ENCODE measurements around the gene PDAP1.

DNA sequence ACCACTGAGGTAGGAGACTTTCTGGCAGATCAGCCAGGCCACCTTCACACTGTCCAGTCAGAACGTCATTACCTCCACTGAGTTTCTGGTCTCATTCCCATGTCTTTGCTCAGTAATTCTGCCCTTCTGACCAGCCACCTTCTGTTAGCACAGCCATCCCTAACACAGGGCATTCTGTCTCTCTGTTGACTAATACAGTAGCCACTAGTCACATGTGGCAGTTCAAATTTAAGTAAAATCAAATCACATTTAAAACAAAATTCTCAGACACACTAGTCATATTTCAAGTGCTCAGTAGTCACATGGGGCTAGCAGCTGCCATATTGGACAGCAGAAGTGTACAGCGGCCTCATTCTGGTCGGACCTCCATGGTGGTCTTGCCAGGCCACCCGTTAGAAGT, 37.7 kb upstream of the PDAP1 start:
- TF ChIP-seq, protein P1, sequence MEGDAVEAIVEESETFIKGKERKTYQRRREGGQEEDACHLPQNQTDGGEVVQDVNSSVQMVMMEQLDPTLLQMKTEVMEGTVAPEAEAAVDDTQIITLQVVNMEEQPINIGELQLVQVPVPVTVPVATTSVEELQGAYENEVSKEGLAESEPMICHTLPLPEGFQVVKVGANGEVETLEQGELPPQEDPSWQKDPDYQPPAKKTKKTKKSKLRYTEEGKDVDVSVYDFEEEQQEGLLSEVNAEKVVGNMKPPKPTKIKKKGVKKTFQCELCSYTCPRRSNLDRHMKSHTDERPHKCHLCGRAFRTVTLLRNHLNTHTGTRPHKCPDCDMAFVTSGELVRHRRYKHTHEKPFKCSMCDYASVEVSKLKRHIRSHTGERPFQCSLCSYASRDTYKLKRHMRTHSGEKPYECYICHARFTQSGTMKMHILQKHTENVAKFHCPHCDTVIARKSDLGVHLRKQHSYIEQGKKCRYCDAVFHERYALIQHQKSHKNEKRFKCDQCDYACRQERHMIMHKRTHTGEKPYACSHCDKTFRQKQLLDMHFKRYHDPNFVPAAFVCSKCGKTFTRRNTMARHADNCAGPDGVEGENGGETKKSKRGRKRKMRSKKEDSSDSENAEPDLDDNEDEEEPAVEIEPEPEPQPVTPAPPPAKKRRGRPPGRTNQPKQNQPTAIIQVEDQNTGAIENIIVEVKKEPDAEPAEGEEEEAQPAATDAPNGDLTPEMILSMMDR (IDR thresholded peaks at IDR 0.05), result no peak
- no peak for TF ChIP-seq POLR2AphosphoS5 (IDR thresholded peaks at IDR 0.05)
- TF ChIP-seq POLR2A (IDR thresholded peaks at IDR 0.05), result no peak

Measured in prostate gland (tissue), 2 donors.